Measurements from ENCODE around the gene LDLRAP1. TPM values are rescaled to one million over a fixed set of nuclear protein-coding genes. Genes with fewer than 3 reads are reported as not detected.

LDLRAP1 gene
- total and polyA plus RNA-seq, 9 of the 15 experiments (the other 6 are each of a cell fraction or from before 2014, with no cell fraction given), result 0.56 to 29.6 (median 16.2) TPM

- no peak for TF ChIP-seq RNF219 (CRISPR knock-in tag; IDR thresholded peaks at IDR 0.05)
- TF ChIP-seq ZKSCAN3 (CRISPR knock-in tag; IDR thresholded peaks at IDR 0.05), result no peak
- no peak for TF ChIP-seq MTA1 (IDR thresholded peaks at IDR 0.05; ENCODE audit: borderline replicate concordance)
- no peak for TF ChIP-seq TAL1 (IDR thresholded peaks at IDR 0.05)
- 0 out of 2 replicates have a peak, but pooled peaks have one; percentile 43 for TF ChIP-seq LARP7 (IDR thresholded peaks at IDR 0.05)
- TF ChIP-seq ZNF583 (CRISPR knock-in tag; IDR thresholded peaks at IDR 0.05), result no peak
- TF ChIP-seq MNT (conservative IDR thresholded peaks at IDR 0.05), result no peak
- peak; percentile 97 for TF ChIP-seq ZBTB17 (CRISPR knock-in tag; IDR thresholded peaks at IDR 0.05)
- no peak for TF ChIP-seq ZBTB2 (IDR thresholded peaks at IDR 0.05)
- TF ChIP-seq, protein P1, sequence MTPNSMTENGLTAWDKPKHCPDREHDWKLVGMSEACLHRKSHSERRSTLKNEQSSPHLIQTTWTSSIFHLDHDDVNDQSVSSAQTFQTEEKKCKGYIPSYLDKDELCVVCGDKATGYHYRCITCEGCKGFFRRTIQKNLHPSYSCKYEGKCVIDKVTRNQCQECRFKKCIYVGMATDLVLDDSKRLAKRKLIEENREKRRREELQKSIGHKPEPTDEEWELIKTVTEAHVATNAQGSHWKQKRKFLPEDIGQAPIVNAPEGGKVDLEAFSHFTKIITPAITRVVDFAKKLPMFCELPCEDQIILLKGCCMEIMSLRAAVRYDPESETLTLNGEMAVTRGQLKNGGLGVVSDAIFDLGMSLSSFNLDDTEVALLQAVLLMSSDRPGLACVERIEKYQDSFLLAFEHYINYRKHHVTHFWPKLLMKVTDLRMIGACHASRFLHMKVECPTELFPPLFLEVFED (CRISPR knock-in tag; conservative IDR thresholded peaks at IDR 0.05), result peak; percentile 36; the same call in 1 of the 2 replicates
- no peak for TF ChIP-seq NR2C1 (IDR thresholded peaks at IDR 0.05)
- TF ChIP-seq NR2C1 (tag; IDR thresholded peaks at IDR 0.05), result 0 out of 2 replicates have a peak, but pooled peaks have one; percentile 14
- no peak for TF ChIP-seq BDP1 (IDR thresholded peaks at IDR 0.05; ENCODE audit: insufficient read depth, insufficient read length)
Measured at GRCh38 chr1:25550683-25551310, 7.4 kb downstream of the LDLRAP1 start (continued).

Measured in K562 (cell line).